Right atrium auricular region (tissue), 2 donors: Measurements from ENCODE around the gene KCNMB2. TPM values are rescaled to one million over a fixed set of nuclear protein-coding genes. Genes with fewer than 3 reads are reported as not detected.

Source experiments
- DNase-seq: peaks from one replicate; pipeline ENCODE4 v3.0.0-alpha.2; 2019; ENCODE audit warnings: low spot score
- H3K27ac ChIP-seq, 2 donors: fragments of 200-600 bp; sonication (generic); 1 replicate in 1 of 2; 2 replicates in 1 of 2; pipeline ENCODE4 v1.5.1; 2016 to 2019
- H3K27me3 ChIP-seq, 2 donors: fragments of 200-600 bp; sonication (generic); one replicate each; pipeline versions ENCODE4 v1.5.1 to v1.6.0; 2017 to 2019
- H3K36me3 ChIP-seq: fragments of 200-600 bp; sonication (generic); one replicate; pipeline ENCODE4 v1.5.1; 2016
- H3K4me1 ChIP-seq, 2 donors: fragments of 200-600 bp; sonication (generic); one replicate each; pipeline versions ENCODE4 v1.5.1 to v1.6.0; 2017 to 2019
- H3K4me3 ChIP-seq, 2 donors: fragments of 200-600 bp; sonication (generic); 1 replicate in 1 of 2; 2 replicates in 1 of 2; pipeline ENCODE4 v1.5.1; 2017 to 2019; ENCODE audit warnings: mild to moderate bottlenecking in 1 of 2, moderate library complexity in 1 of 2
- H3K9me3 ChIP-seq, 2 donors: fragments of 200-600 bp; sonication (generic); one replicate each; pipeline ENCODE4 v1.5.1; 2019
- total RNA-seq, 2 donors: library from RNA; depleted of rRNA; stranded (reverse); fragments of >200 nt; gene quantifications; one replicate each; pipeline ENCODE4 v1.1.0, GENCODE V29; 2016
- TF ChIP-seq, protein P1 (sequence below), 2 donors: fragments of 200-600 bp; sonication (generic); IDR thresholded peaks; one replicate each; pipeline ENCODE4 v1.5.1; 2019; ENCODE audit warnings: antibody characterized with exemption in 2 of 2

Gene KCNMB2
- total RNA-seq, 2 donors from 2014 or later = 2.8 to 18.2 TPM

DNA sequence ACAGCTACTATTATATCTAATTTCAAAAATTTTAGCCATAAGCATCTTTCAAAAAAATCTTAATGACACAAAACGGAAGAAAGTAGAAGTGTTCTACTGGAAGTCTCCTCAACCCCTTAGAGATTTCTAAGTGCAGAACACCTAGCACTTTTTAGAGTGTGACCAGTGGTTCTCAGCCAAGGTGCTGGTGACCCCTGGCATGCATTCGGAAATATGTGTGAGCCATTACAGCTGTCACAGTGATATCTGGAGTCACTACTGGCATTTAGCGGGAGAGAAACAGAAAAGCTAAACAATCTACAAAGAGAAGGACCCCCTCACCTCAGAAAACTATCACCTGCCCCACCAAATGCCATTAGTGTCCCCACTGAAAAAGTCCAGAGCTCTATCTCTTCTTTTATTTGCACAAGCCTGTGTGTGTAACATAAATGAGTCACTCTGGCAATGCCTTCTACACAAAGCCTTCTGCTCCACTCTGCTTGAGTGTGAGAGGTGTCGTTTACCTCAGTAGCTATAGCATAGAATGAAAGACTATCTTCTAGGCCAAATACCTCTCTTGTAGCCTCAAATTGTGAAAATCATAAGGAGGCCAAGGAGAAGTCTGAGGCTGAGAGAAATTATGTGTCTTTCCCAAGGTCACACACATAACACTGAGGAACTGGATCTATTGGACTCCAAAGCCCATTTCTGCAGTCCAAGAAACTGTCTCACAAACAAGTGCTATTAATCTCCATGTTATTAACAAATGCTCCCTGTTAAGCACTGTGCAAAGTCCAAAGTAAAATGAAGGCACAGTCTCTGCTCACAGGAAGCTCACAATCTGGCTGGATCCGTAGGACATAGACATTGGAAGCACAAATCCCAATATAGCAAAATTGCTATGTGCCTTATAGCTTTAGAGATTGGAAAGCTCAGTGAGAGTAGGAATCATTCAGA, 28.5 kb upstream of the KCNMB2 start:
- no peak for DNase-seq
- Histone ChIP-seq H3K27ac (peak overlapping the region; percentile 67 to 84), H3K36me3 (no peaks in the 10 kb centered on the region), H3K4me3 (no peak overlapping the region), H3K27me3 (no peaks in the 10 kb centered on the region), H3K9me3 (no peaks in the 10 kb centered on the region), H3K4me1 (peaks cover 0 to 6% of the 10 kb centered on the region in 2 donors)
- TF ChIP-seq, protein P1, sequence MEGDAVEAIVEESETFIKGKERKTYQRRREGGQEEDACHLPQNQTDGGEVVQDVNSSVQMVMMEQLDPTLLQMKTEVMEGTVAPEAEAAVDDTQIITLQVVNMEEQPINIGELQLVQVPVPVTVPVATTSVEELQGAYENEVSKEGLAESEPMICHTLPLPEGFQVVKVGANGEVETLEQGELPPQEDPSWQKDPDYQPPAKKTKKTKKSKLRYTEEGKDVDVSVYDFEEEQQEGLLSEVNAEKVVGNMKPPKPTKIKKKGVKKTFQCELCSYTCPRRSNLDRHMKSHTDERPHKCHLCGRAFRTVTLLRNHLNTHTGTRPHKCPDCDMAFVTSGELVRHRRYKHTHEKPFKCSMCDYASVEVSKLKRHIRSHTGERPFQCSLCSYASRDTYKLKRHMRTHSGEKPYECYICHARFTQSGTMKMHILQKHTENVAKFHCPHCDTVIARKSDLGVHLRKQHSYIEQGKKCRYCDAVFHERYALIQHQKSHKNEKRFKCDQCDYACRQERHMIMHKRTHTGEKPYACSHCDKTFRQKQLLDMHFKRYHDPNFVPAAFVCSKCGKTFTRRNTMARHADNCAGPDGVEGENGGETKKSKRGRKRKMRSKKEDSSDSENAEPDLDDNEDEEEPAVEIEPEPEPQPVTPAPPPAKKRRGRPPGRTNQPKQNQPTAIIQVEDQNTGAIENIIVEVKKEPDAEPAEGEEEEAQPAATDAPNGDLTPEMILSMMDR (IDR thresholded peaks at IDR 0.05) = no peak

DNA sequence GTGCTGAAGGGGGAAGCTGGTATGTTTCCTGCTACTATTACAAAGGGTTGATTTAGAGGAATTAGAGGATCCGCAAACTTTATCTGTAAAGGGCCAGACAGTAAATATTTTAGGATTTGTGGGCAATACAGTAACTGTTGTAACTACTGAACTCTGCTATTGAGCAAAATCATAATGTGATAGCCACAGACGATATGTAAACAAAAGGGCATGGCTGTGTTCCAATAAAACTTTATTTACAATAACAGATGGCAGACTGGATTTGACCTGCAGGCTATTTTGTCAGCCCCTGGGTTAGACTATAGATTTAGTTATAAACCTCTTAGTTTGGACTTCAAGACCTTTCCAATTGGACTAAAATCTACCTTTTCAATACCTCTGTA, 27.8 kb upstream of the KCNMB2 start:
- Histone ChIP-seq H3K27ac (peak overlapping the region; percentile 67 to 84), H3K9me3 (no peaks in the 10 kb centered on the region), H3K27me3 (no peaks in the 10 kb centered on the region), H3K36me3 (no peaks in the 10 kb centered on the region), H3K4me3 (no peak overlapping the region), H3K4me1 (peaks cover 0 to 6% of the 10 kb centered on the region in 2 donors)
- TF ChIP-seq, protein P1 (IDR thresholded peaks at IDR 0.05) = no peak
- no peak for DNase-seq

DNA sequence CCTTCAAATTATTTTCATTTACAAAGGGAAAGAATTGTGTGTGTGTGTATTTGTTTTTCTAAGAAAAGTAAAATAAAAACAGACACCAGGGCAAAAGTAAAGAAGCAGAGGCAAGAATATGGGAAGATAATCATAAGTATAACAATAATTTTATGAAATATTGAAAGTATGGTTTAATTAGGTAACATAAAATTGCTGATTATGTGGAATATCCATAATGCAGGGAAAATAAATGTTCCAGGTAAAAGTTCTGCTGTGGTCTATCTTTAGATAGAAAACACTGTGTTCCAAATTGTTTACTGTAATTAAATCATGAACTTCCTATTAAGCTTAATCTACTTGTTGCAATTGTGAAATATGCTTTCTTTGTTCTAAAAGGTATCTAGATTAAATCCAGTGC, 25.7 kb upstream of the KCNMB2 start:
- H3K9me3 ChIP-seq = no peaks in the 10 kb centered on the region
- no peaks in the 10 kb centered on the region for H3K36me3 ChIP-seq
- TF ChIP-seq, protein P1 (IDR thresholded peaks at IDR 0.05) = no peak
- H3K27ac ChIP-seq = no peak overlapping the region
- DNase-seq = no peak
- H3K4me1 ChIP-seq = peaks cover 0 to 6% of the 10 kb centered on the region in 2 donors
- no peaks in the 10 kb centered on the region for H3K27me3 ChIP-seq
- H3K4me3 ChIP-seq = no peak overlapping the region

DNA sequence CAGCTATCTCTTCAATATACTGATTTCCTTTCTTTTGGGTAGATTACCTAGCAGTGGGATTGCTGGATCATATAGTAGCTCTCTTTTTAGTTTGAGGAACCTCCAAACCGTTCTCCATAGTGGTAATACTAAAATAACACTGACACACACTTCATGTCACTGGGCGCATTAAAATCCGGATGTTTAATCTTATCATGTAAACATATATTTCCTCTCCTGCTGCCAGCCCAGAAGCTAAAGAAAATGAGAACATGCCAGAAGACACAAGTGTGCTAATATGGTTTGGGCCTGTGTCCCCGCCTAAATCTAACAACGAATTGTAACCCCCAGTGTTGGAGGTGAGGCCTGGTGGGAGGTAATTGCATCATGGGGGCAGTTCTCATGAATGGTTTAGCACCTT, 23.6 kb upstream of the KCNMB2 start:
- DNase-seq = no peak
- peaks cover 0 to 10% of the 10 kb centered on the region in 2 donors for H3K4me1 ChIP-seq
- H3K36me3 ChIP-seq = no peaks in the 10 kb centered on the region
- no peaks in the 10 kb centered on the region for H3K9me3 ChIP-seq
- no peaks in the 10 kb centered on the region for H3K27me3 ChIP-seq
- TF ChIP-seq, protein P1 (IDR thresholded peaks at IDR 0.05) = no peak
- H3K27ac ChIP-seq = no peak overlapping the region
- H3K4me3 ChIP-seq = no peak overlapping the region

DNA sequence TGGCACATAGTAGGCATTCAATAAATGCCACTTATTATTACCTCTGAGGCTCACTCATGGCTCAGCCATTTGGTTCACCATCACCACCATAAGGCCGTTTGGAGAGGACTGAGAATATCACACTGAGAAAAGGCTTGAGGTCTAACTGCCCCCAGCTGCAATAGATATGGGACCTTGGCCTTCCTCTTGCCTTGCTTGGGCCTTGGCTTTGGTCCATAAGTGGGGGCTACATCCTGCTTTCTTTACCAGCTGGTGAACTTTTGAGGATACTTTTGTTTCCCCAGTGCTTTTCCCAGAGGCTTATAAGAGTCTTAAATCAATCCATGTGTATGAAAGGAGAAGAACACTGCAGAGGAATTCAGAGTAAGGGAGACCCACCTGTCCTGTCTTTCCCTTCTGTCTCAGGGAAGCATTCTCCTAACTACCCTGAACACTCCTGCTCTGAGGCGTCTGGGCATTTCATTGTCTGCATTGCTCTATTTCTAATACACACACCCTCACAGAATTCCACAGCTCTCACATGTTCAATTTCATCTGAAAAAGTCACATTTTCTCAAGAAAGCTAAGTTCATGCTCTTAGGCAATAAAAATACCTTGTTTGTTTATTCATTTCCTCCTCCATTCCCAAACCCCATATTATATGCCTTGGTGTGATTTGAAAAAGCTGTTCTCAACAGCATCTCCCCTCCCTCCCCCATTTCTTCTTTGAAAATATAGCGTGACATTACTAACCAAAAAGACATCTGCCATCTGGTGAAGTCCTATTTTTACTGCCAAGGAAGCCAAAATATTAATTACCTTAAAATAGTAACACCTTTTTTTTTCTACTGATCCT, 22.5 kb upstream of the KCNMB2 start:
- no peak overlapping the region for H3K27ac ChIP-seq
- TF ChIP-seq, protein P1 (IDR thresholded peaks at IDR 0.05) = no peak
- DNase-seq = no peak
- peaks cover 0 to 4% of the 10 kb centered on the region in 2 donors for H3K4me1 ChIP-seq
- H3K4me3 ChIP-seq = no peak overlapping the region
- H3K36me3 ChIP-seq = no peaks in the 10 kb centered on the region
- no peaks in the 10 kb centered on the region for H3K9me3 ChIP-seq
- no peaks in the 10 kb centered on the region for H3K27me3 ChIP-seq
